K562 (cell line): ENCODE data around the gene VSIG10L2. TPM values are rescaled to one million over a fixed set of nuclear protein-coding genes. Genes with fewer than 3 reads are reported as not detected.

Experiments
- BDP1 ChIP-seq: IDR thresholded peaks from 3 replicates; pipeline ENCODE4 v1.6.1; 2011; ENCODE audit not compliant: insufficient read length, insufficient read depth
- CBFB ChIP-seq: sonication (generic); formaldehyde crosslinking; IDR thresholded peaks from 2 replicates; pipeline ENCODE4 v1.4.0; 2020; ENCODE audit warnings: mild to moderate bottlenecking, missing genetic modification reagents
- ETS2 ChIP-seq: IDR thresholded peaks from 2 replicates; pipeline ENCODE4 v1.6.1; 2016; ENCODE audit warnings: borderline replicate concordance, missing genetic modification characterization, mild to moderate bottlenecking, moderate library complexity, missing compliant biosample characterization; ENCODE audit not compliant: poor library complexity, severe bottlenecking
- HDGF ChIP-seq: fragments of 450-650 bp; IDR thresholded peaks from 2 replicates; pipeline ENCODE4 v1.6.1; 2016
- KAT2B ChIP-seq: IDR thresholded peaks from one replicate; pipeline ENCODE4 v1.6.1; 2012; ENCODE audit warnings: low read depth, mild to moderate bottlenecking, control low read depth, inconsistent platforms, low read length, moderate library complexity
- KLF13 ChIP-seq: fragments of 450-650 bp; IDR thresholded peaks from 2 replicates; pipeline ENCODE4 v1.6.1; 2016; ENCODE audit warnings: missing genetic modification characterization, low read depth, mild to moderate bottlenecking, missing compliant biosample characterization, moderate library complexity, borderline replicate concordance
- LARP7 ChIP-seq: fragments of 450-650 bp; IDR thresholded peaks from 2 replicates; pipeline ENCODE4 v1.6.1; 2016
- MLLT1 ChIP-seq, 2 experiments: fragments of 450-650 bp; IDR thresholded peaks; 2 replicates each; pipeline ENCODE4 v1.6.1; 2016
- NONO ChIP-seq, 2 experiments: fragments of 200-400 bp in 1 of 2; fragments of 450-650 bp in 1 of 2; formaldehyde crosslinking in 1 of 2; IDR thresholded peaks; 2 replicates each; pipeline ENCODE4 v1.6.1; 2017; ENCODE audit warnings: low read depth in 2 of 2, mild to moderate bottlenecking in 2 of 2, moderate library complexity in 2 of 2, low read length in 1 of 2
- POLR2AphosphoS5 ChIP-seq: IDR thresholded peaks from 2 replicates; pipeline ENCODE4 v1.6.1; 2011; ENCODE audit warnings: mild to moderate bottlenecking, low read depth, low read length, moderate library complexity; ENCODE audit not compliant: control insufficient read depth, insufficient read depth
- SNRNP70 ChIP-seq: fragments of 200-400 bp; formaldehyde crosslinking; optimal IDR thresholded peaks from 2 replicates; pipeline ENCODE3; 2017; ENCODE audit warnings: low read depth, low read length
- TAL1 ChIP-seq: fragments of 450-650 bp; IDR thresholded peaks from 2 replicates; pipeline ENCODE4 v1.6.1; 2016; ENCODE audit warnings: mild to moderate bottlenecking
- THAP12 ChIP-seq: fragments of 250-450 bp; sonication (Bioruptor Pico); IDR thresholded peaks from 2 replicates; pipeline ENCODE4 v1.9.0; 2021; ENCODE audit warnings: mild to moderate bottlenecking, inconsistent platforms
- TRIM28 ChIP-seq: fragments of 450-650 bp; IDR thresholded peaks from 2 replicates; pipeline ENCODE4 v1.6.1; 2017
- USF2 ChIP-seq: sonication (generic); formaldehyde crosslinking; IDR thresholded peaks from 2 replicates; pipeline ENCODE4 v1.5.0; 2020; ENCODE audit warnings: missing genetic modification reagents
- ZBTB5 ChIP-seq: fragments of 450-650 bp; IDR thresholded peaks from 2 replicates; pipeline ENCODE4 v1.6.1; 2017; ENCODE audit warnings: antibody characterized with exemption
- ZNF263 ChIP-seq: sonication (generic); formaldehyde crosslinking; IDR thresholded peaks from 2 replicates; pipeline ENCODE4 v1.8.0; 2022; ENCODE audit warnings: mild to moderate bottlenecking, missing genetic modification reagents, borderline replicate concordance
- ZNF79 ChIP-seq: fragments of 250-450 bp; sonication (Bioruptor Pico); IDR thresholded peaks from 2 replicates; pipeline ENCODE4 v1.4.0; 2020; ENCODE audit warnings: low read depth, mild to moderate bottlenecking, moderate library complexity
- polyA plus RNA-seq, 8 experiments: library from polyadenylated mRNA; depleted of rRNA in 4 of 8; stranded (reverse) in 5 of 8; unstranded in 3 of 8; fragments of >200 nt; fragmentation: Nextera tagmentation in 2 of 8; fragmentation: Illumina TruSeq in 1 of 8; extraction: Ambion mirVana in 2 of 8; extraction: Trizol in 1 of 8; gene quantifications; 2 replicates each; pipeline versions ENCODE4 v1.2.1 to v1.2.3, GENCODE V29; 2011 to 2014; ENCODE audit warnings: inconsistent platforms in 1 of 8, missing spikeins in 1 of 8
- total RNA-seq, 7 experiments: library from RNA; depleted of rRNA in 6 of 7; stranded (reverse); fragments of >200 nt in 6 of 7; fragmentation: Illumina TruSeq in 2 of 7; extraction: Trizol in 2 of 7; gene quantifications; 2 replicates each; pipeline versions ENCODE4 v1.2.1 to v1.2.3, GENCODE V29; 2011 to 2021; ENCODE audit warnings: low replicate concordance in 1 of 7
- TF ChIP-seq, protein P1 (sequence below): sonication (generic); formaldehyde crosslinking; IDR thresholded peaks from 2 replicates; pipeline ENCODE4 v1.8.0; 2022; ENCODE audit warnings: mild to moderate bottlenecking, missing genetic modification reagents
- TF ChIP-seq, protein P2 (sequence below): fragments of 250-450 bp; sonication (Bioruptor Pico); IDR thresholded peaks from 2 replicates; pipeline ENCODE4 v1.8.0; 2021; ENCODE audit warnings: borderline replicate concordance, mild to moderate bottlenecking, moderate library complexity; ENCODE audit not compliant: poor library complexity, severe bottlenecking

Gene VSIG10L2
- total and polyA plus RNA-seq, 9 of the 15 experiments (the other 6 are each of a cell fraction or from before 2014, with no cell fraction given): not detected

GRCh38 chr11:125902927-125903710 is 42.7 kb upstream of the VSIG10L2 start, which contains the start of gene PUS3 (continued):
- TF ChIP-seq BDP1: no peak
- no peak for TF ChIP-seq HDGF
- no peak for TF ChIP-seq THAP12
- no peak for TF ChIP-seq LARP7
- TF ChIP-seq ZNF263 (CRISPR knock-in tag): no peak
- no peak for TF ChIP-seq ZBTB5
- no peak for TF ChIP-seq TAL1
- TF ChIP-seq TRIM28: no peak
- TF ChIP-seq CBFB (CRISPR knock-in tag): no peak
- no peak for TF ChIP-seq USF2 (CRISPR knock-in tag)
- no peak for TF ChIP-seq SNRNP70
- TF ChIP-seq ETS2: no peak
- peak; percentile 89 for TF ChIP-seq POLR2AphosphoS5
- TF ChIP-seq, protein P1, sequence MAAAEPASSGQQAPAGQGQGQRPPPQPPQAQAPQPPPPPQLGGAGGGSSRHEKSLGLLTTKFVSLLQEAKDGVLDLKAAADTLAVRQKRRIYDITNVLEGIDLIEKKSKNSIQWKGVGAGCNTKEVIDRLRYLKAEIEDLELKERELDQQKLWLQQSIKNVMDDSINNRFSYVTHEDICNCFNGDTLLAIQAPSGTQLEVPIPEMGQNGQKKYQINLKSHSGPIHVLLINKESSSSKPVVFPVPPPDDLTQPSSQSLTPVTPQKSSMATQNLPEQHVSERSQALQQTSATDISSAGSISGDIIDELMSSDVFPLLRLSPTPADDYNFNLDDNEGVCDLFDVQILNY (CRISPR knock-in tag): no peak
- TF ChIP-seq NONO (IDR thresholded peaks at IDR 0.05; ENCODE audit: low read depth in 2 of 2, low read length in 1 of 2): no peak
- no peak for TF ChIP-seq MLLT1 (IDR thresholded peaks at IDR 0.05)
- TF ChIP-seq ZNF79 (CRISPR knock-in tag): no peak
- no peak for TF ChIP-seq KLF13 (tag)
- TF ChIP-seq, protein P2, sequence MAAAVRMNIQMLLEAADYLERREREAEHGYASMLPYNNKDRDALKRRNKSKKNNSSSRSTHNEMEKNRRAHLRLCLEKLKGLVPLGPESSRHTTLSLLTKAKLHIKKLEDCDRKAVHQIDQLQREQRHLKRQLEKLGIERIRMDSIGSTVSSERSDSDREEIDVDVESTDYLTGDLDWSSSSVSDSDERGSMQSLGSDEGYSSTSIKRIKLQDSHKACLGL (CRISPR knock-in tag): no peak
- no peak for TF ChIP-seq KAT2B
